ENCODE data around the gene CAPN7. TPM values are rescaled to one million over a fixed set of nuclear protein-coding genes. Genes with fewer than 3 reads are reported as not detected.

Gene CAPN7
- total RNA-seq, 3 donors from 2014 or later, result 22.9 to 24.7 (median 24.2) TPM

DNA sequence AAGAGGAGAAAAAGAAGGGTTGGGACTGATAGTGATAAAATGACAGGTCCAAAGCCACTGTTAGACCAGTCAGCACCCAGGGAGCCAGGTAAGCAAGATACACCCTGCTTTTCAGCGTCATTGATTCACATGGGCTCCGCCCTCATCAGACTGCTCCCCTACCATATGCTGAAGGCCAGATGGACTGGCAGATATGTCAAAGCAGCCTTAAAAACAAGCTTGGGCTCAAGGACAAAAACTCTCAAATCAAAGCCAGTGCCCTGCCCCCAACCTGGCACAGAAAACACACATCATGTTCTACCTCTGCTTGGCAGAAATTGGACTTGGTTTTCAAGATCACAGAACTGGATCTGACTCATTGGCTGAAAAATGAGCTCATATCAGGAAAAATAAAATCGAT, 93.0 kb downstream of the CAPN7 start:
- peaks cover 60% of the 10 kb centered on the region for H3K36me3 Mint-ChIP-seq (ENCODE audit: insufficient read depth)
- DNase-seq, result no peak
- H3K9me3 Mint-ChIP-seq, result no peaks in the 10 kb centered on the region
- ATAC-seq, result no peak
- no peaks in the 10 kb centered on the region for H3K27me3 Mint-ChIP-seq (ENCODE audit: low read depth)
- peaks cover 88% of the 10 kb centered on the region for H3K4me1 Mint-ChIP-seq (ENCODE audit: low read depth)
- H3K4me3 Mint-ChIP-seq, result peak overlapping the region; percentile 3

DNA sequence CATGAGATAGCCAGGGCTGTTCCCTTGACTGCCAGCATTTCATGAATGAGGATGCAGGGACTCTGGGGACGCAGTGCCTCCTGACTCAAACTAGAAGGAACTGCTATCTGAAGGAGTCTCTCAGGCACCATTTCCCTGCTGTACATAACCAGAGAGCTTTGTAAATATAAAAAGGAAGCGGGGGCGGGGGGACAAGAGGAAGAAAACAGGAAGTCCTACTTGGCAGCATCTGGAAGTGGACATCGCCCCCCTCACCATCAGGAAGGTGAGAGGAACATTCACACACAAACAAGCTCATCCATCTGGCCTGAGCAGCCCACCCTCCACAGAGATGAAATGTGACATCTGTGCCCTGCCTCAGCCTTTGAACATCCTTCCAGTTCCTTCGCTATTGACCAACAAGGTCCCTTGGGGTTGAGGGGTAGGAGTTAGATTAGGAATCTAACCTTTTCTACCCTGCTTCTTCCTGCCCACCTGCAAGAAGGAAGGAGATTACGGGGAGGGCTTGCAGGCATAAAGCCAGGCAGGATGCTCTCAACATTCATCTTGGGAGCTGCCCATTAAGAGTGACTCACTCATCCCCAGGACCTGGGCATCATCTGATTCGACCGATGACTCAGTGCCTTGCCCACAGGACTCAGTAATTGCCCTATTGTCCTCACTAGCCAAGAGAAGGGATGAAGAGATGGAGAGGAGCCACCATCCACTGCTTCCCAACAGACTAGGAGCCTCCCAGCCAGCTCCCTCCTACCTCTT, 94.5 kb downstream of the CAPN7 start:
- Mint-ChIP-seq H3K36me3 (ENCODE audit: insufficient read depth) (peaks cover 54% of the 10 kb centered on the region), H3K4me3 (peak overlapping the region; percentile 0), H3K27me3 (ENCODE audit: low read depth) (no peaks in the 10 kb centered on the region), H3K9me3 (no peaks in the 10 kb centered on the region), H3K4me1 (ENCODE audit: low read depth) (peaks cover 86% of the 10 kb centered on the region)
- ATAC-seq (no peak), DNase-seq (no peak)

DNA sequence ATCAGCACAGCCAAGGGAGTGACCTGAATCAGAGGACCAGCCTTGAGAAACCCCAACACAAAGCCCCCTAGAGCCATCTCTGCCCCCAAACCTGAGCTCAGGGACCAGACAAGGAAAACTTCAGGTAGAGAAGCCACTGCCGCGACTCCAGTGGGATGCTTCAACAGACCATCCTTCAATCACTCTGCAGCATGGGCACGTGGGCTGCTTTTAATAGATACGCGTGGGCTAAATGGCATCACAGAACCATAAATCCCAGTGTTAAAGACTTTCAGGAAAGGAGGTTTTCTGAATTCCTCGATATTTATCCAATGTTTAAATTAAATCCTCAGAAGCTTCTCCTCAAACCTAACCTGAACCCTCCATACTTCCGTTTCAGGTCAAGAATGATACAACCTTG, 95.7 kb downstream of the CAPN7 start:
- ATAC-seq, result no peak
- peaks cover 81% of the 10 kb centered on the region for H3K4me1 Mint-ChIP-seq (ENCODE audit: low read depth)
- H3K36me3 Mint-ChIP-seq (ENCODE audit: insufficient read depth), result peaks cover 55% of the 10 kb centered on the region

More for the DNA sequence above, 95.7 kb downstream of the CAPN7 start:
- H3K4me3 Mint-ChIP-seq, result no peak overlapping the region
- no peak for DNase-seq
- no peaks in the 10 kb centered on the region for H3K9me3 Mint-ChIP-seq
- no peaks in the 10 kb centered on the region for H3K27me3 Mint-ChIP-seq (ENCODE audit: low read depth)

Other genes with a start within 250 kb of the CAPN7 start
- 10 to 100 TPM; 76.2 to 87.3 (median 81.1) TPM for gene MRPS25, start 140.9 kb upstream of the CAPN7 start, total RNA-seq
- gene RBSN, start 107.1 kb upstream of the CAPN7 start, total RNA-seq, result 10 to 100 TPM in 2 of 3 donors, 1 to 10 TPM in 1; 9.2 to 11.4 (median 11.2) TPM
- gene SH3BP5, start 126.3 kb downstream of the CAPN7 start, total RNA-seq, result 10 to 100 TPM; 11.1 to 26.1 (median 12.9) TPM
- 10 to 100 TPM; 18.5 to 19.6 (median 18.8) TPM for gene METTL6, start 221.3 kb downstream of the CAPN7 start, total RNA-seq
- 10 to 100 TPM; 21.8 to 33.2 (median 30.7) TPM for gene EAF1, start 221.4 kb downstream of the CAPN7 start, total RNA-seq

Data from activated T-cell treated with anti-CD3 and anti-CD28 coated beads, Interleukin-2, amount 50 U/mL, for 4 hours (primary cell).